WTC11 (cell line): ENCODE data around the gene PRRC2C. TPM values are rescaled to one million over a fixed set of nuclear protein-coding genes. Genes with fewer than 3 reads are reported as not detected.
A peak's percentile ranks its signal among the peaks of the same experiment; 100 is the strongest.

Experiments
- ATAC-seq: fragments of 200-7000 bp; cut with Tn5 transposase; 2 replicates; pipeline ENCODE4 v1.10.0; 2021; ENCODE audit warnings: mild to moderate bottlenecking, moderate library complexity
- CTCF ChIA-PET: fragments of 300-600 bp; sonication (Branson Sonifier 250); formaldehyde crosslinking; loops from one replicate; lab custom pipeline; 2021; ENCODE audit warnings: antibody characterized with exemption; lab: Charles Lee
- POLR2A ChIA-PET: fragments of 350-600 bp; sonication (Branson Sonifier 250); formaldehyde crosslinking; loops from one replicate; lab custom pipeline; 2021; ENCODE audit warnings: antibody characterized with exemption; lab: Charles Lee
- DNase-seq: peaks from one replicate; pipeline ENCODE4 v3.0.0; 2021; ENCODE audit warnings: low spot score
- H3K27ac Mint-ChIP-seq: 2 replicates; pipeline ENCODE4 v1.8.0; 2021; ENCODE audit warnings: mixed read lengths
- H3K27me3 Mint-ChIP-seq: 2 replicates; pipeline ENCODE4 v1.8.0; 2021; ENCODE audit warnings: low read depth, mild to moderate bottlenecking, moderate library complexity, mixed read lengths
- H3K36me3 Mint-ChIP-seq: 2 replicates; pipeline ENCODE4 v1.8.0; 2021; ENCODE audit warnings: mixed read lengths
- H3K4me1 Mint-ChIP-seq: 2 replicates; pipeline ENCODE4 v1.8.0; 2022; ENCODE audit warnings: mixed read lengths
- H3K4me3 Mint-ChIP-seq: 2 replicates; pipeline ENCODE4 v1.8.0; 2021; ENCODE audit warnings: mild to moderate bottlenecking, moderate library complexity, mixed read lengths
- H3K9me3 Mint-ChIP-seq: 2 replicates; pipeline ENCODE4 v1.8.0; 2021; ENCODE audit warnings: mixed read lengths
- ELF4 ChIP-seq: sonication (generic); formaldehyde crosslinking; IDR thresholded peaks from 2 replicates; pipeline ENCODE4 v1.8.1; 2022; ENCODE audit warnings: low read depth, mild to moderate bottlenecking, moderate library complexity, missing genetic modification reagents
- GABPB1 ChIP-seq: sonication (generic); formaldehyde crosslinking; IDR thresholded peaks from 2 replicates; pipeline ENCODE4 v1.8.1; 2023; ENCODE audit warnings: mild to moderate bottlenecking, missing genetic modification reagents
- NFYB ChIP-seq: sonication (generic); formaldehyde crosslinking; conservative IDR thresholded peaks from 2 replicates; pipeline ENCODE4 v1.8.0; 2022; ENCODE audit warnings: low read depth, missing genetic modification reagents
- NR1H2 ChIP-seq: sonication (generic); formaldehyde crosslinking; IDR thresholded peaks from 2 replicates; pipeline ENCODE4 v1.9.0; 2021; ENCODE audit warnings: mild to moderate bottlenecking, moderate library complexity, missing genetic modification reagents
- PRRX2 ChIP-seq: fragments of 250-450 bp; sonication (Bioruptor Pico); IDR thresholded peaks from 2 replicates; pipeline ENCODE4 v1.8.0; 2021; ENCODE audit warnings: mild to moderate bottlenecking
- USF2 ChIP-seq: sonication (generic); formaldehyde crosslinking; IDR thresholded peaks from 2 replicates; pipeline ENCODE4 v1.8.1; 2023; ENCODE audit warnings: mild to moderate bottlenecking, missing genetic modification reagents, moderate library complexity
- ZNF121 ChIP-seq: sonication (generic); formaldehyde crosslinking; IDR thresholded peaks from 2 replicates; pipeline ENCODE4 v1.8.0; 2023; ENCODE audit warnings: missing genetic modification reagents
- ZNF281 ChIP-seq: sonication (generic); formaldehyde crosslinking; IDR thresholded peaks from 2 replicates; pipeline ENCODE4 v1.8.0; 2023; ENCODE audit warnings: mild to moderate bottlenecking, missing genetic modification reagents
- ZNF425 ChIP-seq: fragments of 250-450 bp; sonication (Bioruptor Pico); conservative IDR thresholded peaks from 2 replicates; pipeline ENCODE4 v1.9.0; 2021; ENCODE audit warnings: mild to moderate bottlenecking
- total RNA-seq: library from RNA; stranded (reverse); gene quantifications from 3 replicates; pipeline ENCODE4 v1.2.3, GENCODE V29; 2021
- TF ChIP-seq, protein P1 (sequence below): sonication (generic); formaldehyde crosslinking; IDR thresholded peaks from 2 replicates; pipeline ENCODE4 v1.8.1; 2023; ENCODE audit warnings: mild to moderate bottlenecking, missing genetic modification reagents, borderline replicate concordance
- TF ChIP-seq, protein P2 (sequence below): fragments of 200-600 bp; IDR thresholded peaks from 2 replicates; pipeline ENCODE4 v1.8.0; 2022; ENCODE audit warnings: antibody characterized with exemption

PRRC2C gene
- total RNA-seq, 1 experiment from 2014 or later, result 236 TPM

DNA sequence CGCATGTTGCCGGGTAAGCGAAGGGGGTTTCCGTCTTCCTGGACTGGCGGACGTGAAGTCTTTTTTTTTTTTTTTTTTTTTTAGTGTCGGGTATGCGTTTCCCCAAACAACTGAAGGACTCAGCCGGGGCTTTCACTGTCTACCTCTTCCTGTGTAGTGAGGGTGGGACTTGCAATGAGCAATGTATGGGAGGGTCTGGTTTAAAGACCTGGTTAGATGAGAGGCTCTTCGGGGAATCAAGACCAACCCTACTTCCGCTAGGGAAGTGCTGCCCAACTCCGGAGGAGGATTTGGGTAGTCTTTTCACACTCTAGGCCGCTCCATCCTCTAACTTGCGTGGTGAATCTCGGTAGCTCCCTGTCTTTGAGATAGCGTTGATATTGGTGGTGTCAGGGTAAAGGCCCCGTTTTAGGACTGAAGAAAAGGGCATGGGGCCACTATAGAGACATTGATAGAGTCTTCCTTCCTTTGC lies 754 bp downstream of the PRRC2C start (continued):
- no peak for TF ChIP-seq ZNF425 (CRISPR knock-in tag)
- no peak for TF ChIP-seq NFYB (CRISPR knock-in tag)
- TF ChIP-seq USF2 (CRISPR knock-in tag), result no peak
- TF ChIP-seq ZNF281 (CRISPR knock-in tag), result no peak
- TF ChIP-seq, protein P1, sequence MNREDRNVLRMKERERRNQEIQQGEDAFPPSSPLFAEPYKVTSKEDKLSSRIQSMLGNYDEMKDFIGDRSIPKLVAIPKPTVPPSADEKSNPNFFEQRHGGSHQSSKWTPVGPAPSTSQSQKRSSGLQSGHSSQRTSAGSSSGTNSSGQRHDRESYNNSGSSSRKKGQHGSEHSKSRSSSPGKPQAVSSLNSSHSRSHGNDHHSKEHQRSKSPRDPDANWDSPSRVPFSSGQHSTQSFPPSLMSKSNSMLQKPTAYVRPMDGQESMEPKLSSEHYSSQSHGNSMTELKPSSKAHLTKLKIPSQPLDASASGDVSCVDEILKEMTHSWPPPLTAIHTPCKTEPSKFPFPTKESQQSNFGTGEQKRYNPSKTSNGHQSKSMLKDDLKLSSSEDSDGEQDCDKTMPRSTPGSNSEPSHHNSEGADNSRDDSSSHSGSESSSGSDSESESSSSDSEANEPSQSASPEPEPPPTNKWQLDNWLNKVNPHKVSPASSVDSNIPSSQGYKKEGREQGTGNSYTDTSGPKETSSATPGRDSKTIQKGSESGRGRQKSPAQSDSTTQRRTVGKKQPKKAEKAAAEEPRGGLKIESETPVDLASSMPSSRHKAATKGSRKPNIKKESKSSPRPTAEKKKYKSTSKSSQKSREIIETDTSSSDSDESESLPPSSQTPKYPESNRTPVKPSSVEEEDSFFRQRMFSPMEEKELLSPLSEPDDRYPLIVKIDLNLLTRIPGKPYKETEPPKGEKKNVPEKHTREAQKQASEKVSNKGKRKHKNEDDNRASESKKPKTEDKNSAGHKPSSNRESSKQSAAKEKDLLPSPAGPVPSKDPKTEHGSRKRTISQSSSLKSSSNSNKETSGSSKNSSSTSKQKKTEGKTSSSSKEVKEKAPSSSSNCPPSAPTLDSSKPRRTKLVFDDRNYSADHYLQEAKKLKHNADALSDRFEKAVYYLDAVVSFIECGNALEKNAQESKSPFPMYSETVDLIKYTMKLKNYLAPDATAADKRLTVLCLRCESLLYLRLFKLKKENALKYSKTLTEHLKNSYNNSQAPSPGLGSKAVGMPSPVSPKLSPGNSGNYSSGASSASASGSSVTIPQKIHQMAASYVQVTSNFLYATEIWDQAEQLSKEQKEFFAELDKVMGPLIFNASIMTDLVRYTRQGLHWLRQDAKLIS, result no peak
- no peak for TF ChIP-seq PRRX2 (CRISPR knock-in tag)
- TF ChIP-seq ZNF121 (CRISPR knock-in tag), result no peak
- no peak for TF ChIP-seq GABPB1 (CRISPR knock-in tag)
- TF ChIP-seq, all 79 proteins: peak for 0

GRCh38 chr1:171487038-171487437 lies 1.7 kb downstream of the PRRC2C start:
- Mint-ChIP-seq H3K4me1 (peaks cover 49% of the 10 kb centered on the region), H3K4me3 (peak overlapping the region; percentile 95), H3K27ac (peak overlapping the region; percentile 63; the same call in 1 of the 2 replicates), H3K27me3 (no peaks in the 10 kb centered on the region), H3K9me3 (no peaks in the 10 kb centered on the region), H3K36me3 (peaks cover 4% of the 10 kb centered on the region)
- ATAC-seq, result no peak
- ChIA-PET CTCF (no interaction called here), POLR2A (no interaction called here)
- TF ChIP-seq ZNF121 (CRISPR knock-in tag), result no peak
- TF ChIP-seq ZNF425 (CRISPR knock-in tag), result no peak
- TF ChIP-seq NR1H2 (CRISPR knock-in tag), result no peak
- no peak for TF ChIP-seq ELF4 (CRISPR knock-in tag)
- no peak for TF ChIP-seq NFYB (CRISPR knock-in tag)
- TF ChIP-seq, protein P1, result no peak
- TF ChIP-seq, protein P2, sequence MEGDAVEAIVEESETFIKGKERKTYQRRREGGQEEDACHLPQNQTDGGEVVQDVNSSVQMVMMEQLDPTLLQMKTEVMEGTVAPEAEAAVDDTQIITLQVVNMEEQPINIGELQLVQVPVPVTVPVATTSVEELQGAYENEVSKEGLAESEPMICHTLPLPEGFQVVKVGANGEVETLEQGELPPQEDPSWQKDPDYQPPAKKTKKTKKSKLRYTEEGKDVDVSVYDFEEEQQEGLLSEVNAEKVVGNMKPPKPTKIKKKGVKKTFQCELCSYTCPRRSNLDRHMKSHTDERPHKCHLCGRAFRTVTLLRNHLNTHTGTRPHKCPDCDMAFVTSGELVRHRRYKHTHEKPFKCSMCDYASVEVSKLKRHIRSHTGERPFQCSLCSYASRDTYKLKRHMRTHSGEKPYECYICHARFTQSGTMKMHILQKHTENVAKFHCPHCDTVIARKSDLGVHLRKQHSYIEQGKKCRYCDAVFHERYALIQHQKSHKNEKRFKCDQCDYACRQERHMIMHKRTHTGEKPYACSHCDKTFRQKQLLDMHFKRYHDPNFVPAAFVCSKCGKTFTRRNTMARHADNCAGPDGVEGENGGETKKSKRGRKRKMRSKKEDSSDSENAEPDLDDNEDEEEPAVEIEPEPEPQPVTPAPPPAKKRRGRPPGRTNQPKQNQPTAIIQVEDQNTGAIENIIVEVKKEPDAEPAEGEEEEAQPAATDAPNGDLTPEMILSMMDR, result no peak
- no peak for DNase-seq
